ENCODE results near the gene CTU2. TPM values are rescaled to one million over a fixed set of nuclear protein-coding genes. Genes with fewer than 3 reads are reported as not detected.

The CTU2 gene
- total and polyA plus RNA-seq, 2 of the 8 experiments (the other 6 are each of a cell fraction or from before 2014, with no cell fraction given), result 32.7 to 42.9 TPM

GRCh38 chr16:88762941-88763340, 56.6 kb downstream of the CTU2 start:
- Histone ChIP-seq H3K9ac (replicated peaks in 1 of 4; ENCODE audit: extremely low read depth in 1 of 4, low read depth in 3 of 4, low read length in 3 of 4) (peak overlapping the region in 1 of 4 experiments; percentile 31; a peak in 2 of 7 replicates), H3K79me2 (ENCODE audit: control insufficient read depth in 1 of 2, insufficient read depth in 2 of 2, low read length in 2 of 2) (peaks cover 0 to 2% of the 10 kb centered on the region in 2 experiments; a peak in 2 of 4 replicates)
- TF ChIP-seq CTBP2 (IDR thresholded peaks at IDR 0.05; ENCODE audit: borderline replicate concordance, insufficient read depth, insufficient read length, low read length) (no peak), GTF2F1 (IDR thresholded peaks at IDR 0.05; ENCODE audit: borderline replicate concordance, low read depth, low read length) (no peak), TCF12 (IDR thresholded peaks at IDR 0.05; ENCODE audit: low read depth, low read length) (no peak), PHF8 (conservative IDR thresholded peaks at IDR 0.05; ENCODE audit: low read depth, low read length) (no peak), RFX5 (IDR thresholded peaks at IDR 0.05; ENCODE audit: borderline replicate concordance, low read depth, low read length) (no peak), POLR2AphosphoS5 (IDR thresholded peaks at IDR 0.05; ENCODE audit: low read depth, low read length) (no peak), TAF1 (IDR thresholded peaks at IDR 0.05; ENCODE audit: low read depth, low read length) (no peak), EGR1 (IDR thresholded peaks at IDR 0.05; ENCODE audit: borderline replicate concordance, low read depth, low read length) (no peak), KDM5A (IDR thresholded peaks at IDR 0.05; ENCODE audit: low read length) (no peak), MAFK (IDR thresholded peaks at IDR 0.05; ENCODE audit: low read depth, low read length) (no peak), JUN (IDR thresholded peaks at IDR 0.05; ENCODE audit: low read depth, low read length) (no peak), HDAC6 (IDR thresholded peaks at IDR 0.05; ENCODE audit: low read depth, low read length) (no peak), POLR2A (IDR thresholded peaks at IDR 0.05; ENCODE audit: control extremely low read depth in 1 of 2, low read depth in 2 of 2, low read length in 2 of 2) (no peak), NANOG (IDR thresholded peaks at IDR 0.05; ENCODE audit: insufficient read depth, low read depth, low read length, poor library complexity, severe bottlenecking) (no peak), SUZ12 (IDR thresholded peaks at IDR 0.05; ENCODE audit: low read length) (no peak)

More at GRCh38 chr16:88762941-88763340, 56.6 kb downstream of the CTU2 start:
- H4K5ac ChIP-seq (ENCODE audit: insufficient read length, low read depth, low read length), result peak overlapping the region; percentile 41
- peak overlapping the region; percentile 30 to 64; a peak in 3 of 4 replicates for H3K4me2 ChIP-seq (ENCODE audit: insufficient read depth in 1 of 2, low read depth in 2 of 2, low read length in 2 of 2)
- no peak overlapping the region for H3K56ac ChIP-seq (replicated peaks; ENCODE audit: insufficient read length, low read depth, low read length)
- H4K91ac ChIP-seq (replicated peaks; ENCODE audit: insufficient read length, low read length), result peak overlapping the region; percentile 66
- CTCF ChIA-PET (ENCODE audit: partially characterized antibody), result interaction anchor here (0.6 to 25.0 kb wide), 15 partner anchors 10 to 470 kb away, joined by 3 to 251 read pairs (median 5); no protein-coding TSS in a partner anchor
- H2AFZ ChIP-seq (ENCODE audit: low read length), result no peak overlapping the region
- no peak overlapping the region for H2BK120ac ChIP-seq (replicated peaks; ENCODE audit: low read depth, low read length)
- no peak overlapping the region for H3K4ac ChIP-seq (replicated peaks; ENCODE audit: insufficient read length, low read depth, low read length)
- no peak overlapping the region for H3K4me3 ChIP-seq (ENCODE audit: extremely low read depth in 1 of 4, insufficient read depth in 2 of 4, low read depth in 3 of 4, low read length in 4 of 4)
- H3K27ac ChIP-seq (ENCODE audit: low read depth, low read length), result peak overlapping the region; percentile 64
- no peak overlapping the region for H3K14ac ChIP-seq (ENCODE audit: insufficient read length)
- peaks cover 6% of the 10 kb centered on the region for H3K79me1 ChIP-seq (ENCODE audit: low read depth, low read length)
- H2AK5ac ChIP-seq (ENCODE audit: low read depth, low read length), result peak overlapping the region; percentile 92
- no peaks in the 10 kb centered on the region for H3K36me3 ChIP-seq (ENCODE audit: control insufficient read depth in 2 of 4, insufficient read depth in 4 of 4, low read length in 3 of 4)
- H3K9me3 ChIP-seq (ENCODE audit: insufficient read depth in 2 of 2, low read depth in 1 of 2, low read length in 1 of 2), result no peaks in the 10 kb centered on the region
- no peaks in the 10 kb centered on the region for H3K27me3 ChIP-seq (replicated peaks in 1 of 4; ENCODE audit: control insufficient read depth in 3 of 4, extremely low read depth in 1 of 4, insufficient read depth in 3 of 4, low read length in 3 of 4)
- DNase-seq (ENCODE audit: low read depth in 1 of 2, low spot score in 2 of 2) (no peak), FAIRE-seq (no peak)
- H4K20me1 ChIP-seq (replicated peaks in 1 of 2; ENCODE audit: control insufficient read depth in 1 of 2, insufficient read depth in 2 of 2, low read length in 2 of 2), result peaks cover 2 to 13% of the 10 kb centered on the region in 2 experiments
- H3K18ac ChIP-seq (ENCODE audit: extremely low read depth, low read length), result peak overlapping the region; percentile 78; the same call in 1 of the 2 replicates
- no peaks in the 10 kb centered on the region for H3K23me2 ChIP-seq (ENCODE audit: low read depth, low read length)
- peak overlapping the region; percentile 36; the same call in 1 of the 2 replicates for H4K8ac ChIP-seq (ENCODE audit: extremely low read depth, insufficient read depth, low read length)
- H2BK15ac ChIP-seq (ENCODE audit: low read length), result no peak overlapping the region
- peak overlapping the region; percentile 95 for H2BK12ac ChIP-seq (ENCODE audit: low read depth, low read length)
- POLR2A ChIA-PET (ENCODE audit: partially characterized antibody), result interaction anchor here (1.8 to 4.1 kb wide), 6 partner anchors 10 to 48 kb away, joined by 3 to 22 read pairs (median 12); partner anchors contain the start of gene APRT
- no peak overlapping the region for H3K23ac ChIP-seq (ENCODE audit: insufficient read length)
- H2BK5ac ChIP-seq (ENCODE audit: low read depth, low read length), result peak overlapping the region; percentile 82
- no peak overlapping the region; the same call in 1 of the 2 replicates for H2BK20ac ChIP-seq (ENCODE audit: low read length)
- peaks cover 4 to 37% (median 29%) of the 10 kb centered on the region in 4 experiments for H3K4me1 ChIP-seq (replicated peaks in 1 of 4; ENCODE audit: control insufficient read depth in 3 of 4, insufficient read depth in 4 of 4, low read length in 3 of 4)
- WGBS, 2 experiments (ENCODE audit: extremely low coverage in 1 of 2, insufficient coverage in 1 of 2, insufficient read length in 1 of 2, insufficient replicate concordance in 2 of 2, low coverage in 1 of 2, low lambda C conversion rate in 2 of 2, missing lambda C conversion rate in 1 of 2), result 77% methylated on average over 10 of the region's 10 CpGs; no CpG with 5 or more reads in 1 of the 2 experiments

All from H1 (cell line).